Ascending aorta (tissue), 2 donors: ENCODE data around the gene COL28A1. TPM values are rescaled to one million over a fixed set of nuclear protein-coding genes. Genes with fewer than 3 reads are reported as not detected.

Experiments
- DNase-seq, 2 donors: peaks; one replicate each; pipeline ENCODE4 v3.0.0-alpha.2; 2019; ENCODE audit warnings: low spot score in 2 of 2
- H3K27ac ChIP-seq, 2 donors: fragments of 200-600 bp; sonication (generic); one replicate each; pipeline ENCODE4 v1.5.1; 2016 to 2017; ENCODE audit warnings: mild to moderate bottlenecking in 1 of 2
- H3K27me3 ChIP-seq: fragments of 200-600 bp; sonication (generic); one replicate; pipeline ENCODE4 v1.5.1; 2017
- H3K36me3 ChIP-seq, 2 donors: fragments of 200-600 bp; sonication (generic); one replicate each; pipeline ENCODE4 v1.5.1; 2016
- H3K4me1 ChIP-seq, 2 donors: fragments of 200-600 bp; sonication (generic); one replicate each; pipeline ENCODE4 v1.5.1; 2016 to 2017; ENCODE audit warnings: mild to moderate bottlenecking in 1 of 2
- H3K4me3 ChIP-seq, 2 donors: fragments of 200-600 bp; sonication (generic); one replicate each; pipeline ENCODE4 v1.5.1; 2016 to 2017; ENCODE audit warnings: mild to moderate bottlenecking in 1 of 2
- H3K9me3 ChIP-seq, 2 donors: fragments of 200-600 bp; sonication (generic); one replicate each; pipeline ENCODE4 v1.5.1; 2016
- intact Hi-C: fragments of 100-400 bp; cut with DNase I; formaldehyde crosslinking; loops from one replicate; pipeline ENCODE4 v1.15.1; 2023
- total RNA-seq: library from RNA; depleted of rRNA; stranded (reverse); fragments of >200 nt; gene quantifications from one replicate; pipeline ENCODE4 v1.1.0, GENCODE V29; 2016
- TF ChIP-seq, protein P1 (sequence below), 3 experiments: fragments of 200-600 bp in 2 of 3; fragments of 450-650 bp in 1 of 3; sonication (generic) in 2 of 3; IDR thresholded peaks; one replicate each; pipeline ENCODE4 v1.5.1; 2016 to 2019; ENCODE audit warnings: antibody characterized with exemption in 3 of 3, mild to moderate bottlenecking in 1 of 3, moderate library complexity in 1 of 3

The COL28A1 gene
- total RNA-seq, 1 donor from 2014 or later = 0.11 TPM

DNA sequence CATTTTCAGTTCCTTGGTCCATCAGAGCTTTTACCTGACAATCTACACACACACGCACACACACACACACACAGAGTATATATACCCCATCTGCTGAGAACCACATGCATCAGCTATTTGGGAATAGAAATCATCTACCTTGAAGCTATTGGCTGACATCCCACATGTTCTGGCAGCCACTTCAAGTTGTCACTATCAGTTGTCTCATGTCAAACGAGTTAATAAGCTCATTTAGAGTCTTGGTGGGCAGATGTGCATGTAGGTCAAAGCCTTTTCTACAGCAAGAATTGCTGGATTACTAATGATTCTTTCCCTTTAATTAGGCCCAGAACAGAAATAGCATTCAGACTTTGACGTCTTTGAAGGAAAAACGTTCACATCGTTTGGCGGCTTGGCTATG lies 36.8 kb downstream of the COL28A1 start:
- Histone ChIP-seq H3K9me3 (no peaks in the 10 kb centered on the region), H3K27me3 (no peaks in the 10 kb centered on the region), H3K36me3 (no peaks in the 10 kb centered on the region), H3K27ac (no peak overlapping the region), H3K4me1 (no peaks in the 10 kb centered on the region), H3K4me3 (no peak overlapping the region)
- DNase-seq = no peak
- TF ChIP-seq, protein P1, sequence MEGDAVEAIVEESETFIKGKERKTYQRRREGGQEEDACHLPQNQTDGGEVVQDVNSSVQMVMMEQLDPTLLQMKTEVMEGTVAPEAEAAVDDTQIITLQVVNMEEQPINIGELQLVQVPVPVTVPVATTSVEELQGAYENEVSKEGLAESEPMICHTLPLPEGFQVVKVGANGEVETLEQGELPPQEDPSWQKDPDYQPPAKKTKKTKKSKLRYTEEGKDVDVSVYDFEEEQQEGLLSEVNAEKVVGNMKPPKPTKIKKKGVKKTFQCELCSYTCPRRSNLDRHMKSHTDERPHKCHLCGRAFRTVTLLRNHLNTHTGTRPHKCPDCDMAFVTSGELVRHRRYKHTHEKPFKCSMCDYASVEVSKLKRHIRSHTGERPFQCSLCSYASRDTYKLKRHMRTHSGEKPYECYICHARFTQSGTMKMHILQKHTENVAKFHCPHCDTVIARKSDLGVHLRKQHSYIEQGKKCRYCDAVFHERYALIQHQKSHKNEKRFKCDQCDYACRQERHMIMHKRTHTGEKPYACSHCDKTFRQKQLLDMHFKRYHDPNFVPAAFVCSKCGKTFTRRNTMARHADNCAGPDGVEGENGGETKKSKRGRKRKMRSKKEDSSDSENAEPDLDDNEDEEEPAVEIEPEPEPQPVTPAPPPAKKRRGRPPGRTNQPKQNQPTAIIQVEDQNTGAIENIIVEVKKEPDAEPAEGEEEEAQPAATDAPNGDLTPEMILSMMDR (IDR thresholded peaks at IDR 0.05) = no peak
- intact Hi-C loops = no loop called here

DNA sequence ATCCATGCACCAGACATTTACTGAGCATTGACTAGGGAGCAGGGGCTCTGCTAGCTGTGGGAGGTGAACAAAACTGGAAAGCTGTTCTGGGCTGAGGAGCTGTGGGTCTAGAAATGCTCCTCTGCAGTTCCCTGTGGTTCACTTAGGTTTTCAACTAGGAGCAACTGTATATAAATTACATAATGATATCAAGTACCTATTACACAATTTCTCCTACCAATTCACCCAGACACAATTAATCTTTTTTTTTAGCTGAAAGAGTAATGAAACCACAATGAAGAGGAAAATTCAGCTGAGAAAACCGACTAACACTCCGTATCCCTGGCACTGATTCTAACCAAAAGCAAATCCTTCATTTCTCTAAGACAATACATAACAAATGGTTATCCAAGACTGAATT lies 39.4 kb downstream of the COL28A1 start:
- H3K27ac ChIP-seq = no peak overlapping the region
- intact Hi-C loops = no loop called here
- no peak for DNase-seq
- H3K9me3 ChIP-seq = no peaks in the 10 kb centered on the region
- H3K36me3 ChIP-seq = no peaks in the 10 kb centered on the region
- H3K27me3 ChIP-seq = no peaks in the 10 kb centered on the region
- H3K4me1 ChIP-seq = no peaks in the 10 kb centered on the region
- no peak overlapping the region for H3K4me3 ChIP-seq
- TF ChIP-seq, protein P1 (IDR thresholded peaks at IDR 0.05) = no peak

DNA sequence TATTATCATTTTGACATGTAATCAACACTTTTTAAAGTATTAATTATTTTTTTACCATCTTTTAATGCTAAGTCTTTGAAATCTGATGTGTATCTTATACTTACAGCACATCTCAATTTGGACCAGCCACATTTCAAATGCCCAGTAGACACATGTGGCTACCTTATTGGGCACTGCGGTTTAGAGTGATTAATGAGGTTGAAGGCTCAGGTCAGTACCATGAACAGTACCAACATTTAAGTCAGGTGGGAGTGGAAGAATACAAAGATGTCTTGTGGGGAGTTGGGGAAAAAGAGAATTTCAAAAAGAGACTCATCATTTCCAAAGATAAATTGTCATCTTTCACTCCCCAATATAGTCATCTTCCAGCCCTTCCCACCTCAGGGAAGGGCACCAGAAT lies 40.5 kb downstream of the COL28A1 start:
- Histone ChIP-seq H3K27ac (no peak overlapping the region), H3K4me3 (no peak overlapping the region), H3K27me3 (no peaks in the 10 kb centered on the region), H3K4me1 (no peaks in the 10 kb centered on the region), H3K36me3 (no peaks in the 10 kb centered on the region), H3K9me3 (no peaks in the 10 kb centered on the region)
- intact Hi-C loops = no loop called here
- no peak for DNase-seq
- TF ChIP-seq, protein P1 (IDR thresholded peaks at IDR 0.05) = no peak

DNA sequence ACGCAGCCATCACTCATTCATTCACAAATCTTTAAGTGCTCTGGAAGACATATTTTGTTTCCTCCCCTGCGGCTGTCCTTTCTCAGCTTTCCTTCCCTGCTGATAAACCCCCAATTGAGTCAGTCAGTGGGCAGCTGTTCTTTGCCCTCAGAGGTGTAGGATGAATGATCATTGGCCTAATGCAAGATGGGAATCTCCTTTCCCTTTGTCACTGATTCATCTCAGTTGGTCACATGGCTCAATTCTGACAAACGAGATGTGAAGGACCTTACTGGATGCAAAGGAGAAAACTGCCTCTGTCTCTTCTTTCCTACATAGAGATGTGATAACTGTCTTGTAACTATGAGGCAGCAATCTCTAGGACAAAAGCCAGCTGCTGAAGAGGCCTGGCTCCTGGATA lies 44.6 kb downstream of the COL28A1 start:
- H3K36me3 ChIP-seq = no peaks in the 10 kb centered on the region
- no peaks in the 10 kb centered on the region for H3K27me3 ChIP-seq
- no peaks in the 10 kb centered on the region for H3K4me1 ChIP-seq
- TF ChIP-seq, protein P1 (IDR thresholded peaks at IDR 0.05) = no peak
- H3K9me3 ChIP-seq = peaks cover 0 to 4% of the 10 kb centered on the region in 2 donors
- H3K4me3 ChIP-seq = no peak overlapping the region
- H3K27ac ChIP-seq = no peak overlapping the region
- intact Hi-C loops = no loop called here
- DNase-seq = no peak

DNA sequence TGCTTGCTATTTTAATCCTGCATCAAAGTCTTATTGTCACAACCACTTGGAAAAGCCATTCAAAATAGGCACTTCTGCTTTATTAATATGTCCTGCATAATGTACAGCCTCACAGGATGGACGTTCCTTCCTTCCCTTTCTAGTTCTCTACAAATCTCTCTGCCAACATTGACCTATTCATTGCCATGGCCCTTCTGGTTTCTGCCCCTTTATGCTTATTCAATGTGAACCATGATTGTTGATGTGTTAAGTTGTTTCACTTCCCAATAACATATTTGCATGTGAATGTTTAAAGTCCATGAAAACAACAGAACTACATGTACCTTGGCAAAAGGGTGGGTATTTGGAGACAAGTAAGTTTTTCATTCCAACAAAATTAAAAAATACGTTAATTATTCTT lies 45.7 kb downstream of the COL28A1 start:
- Histone ChIP-seq H3K36me3 (no peaks in the 10 kb centered on the region), H3K27ac (no peak overlapping the region), H3K4me3 (no peak overlapping the region), H3K27me3 (no peaks in the 10 kb centered on the region), H3K4me1 (no peaks in the 10 kb centered on the region), H3K9me3 (peaks cover 0 to 4% of the 10 kb centered on the region in 2 donors)
- intact Hi-C loops = no loop called here
- TF ChIP-seq, protein P1 (IDR thresholded peaks at IDR 0.05) = no peak
- no peak for DNase-seq

DNA sequence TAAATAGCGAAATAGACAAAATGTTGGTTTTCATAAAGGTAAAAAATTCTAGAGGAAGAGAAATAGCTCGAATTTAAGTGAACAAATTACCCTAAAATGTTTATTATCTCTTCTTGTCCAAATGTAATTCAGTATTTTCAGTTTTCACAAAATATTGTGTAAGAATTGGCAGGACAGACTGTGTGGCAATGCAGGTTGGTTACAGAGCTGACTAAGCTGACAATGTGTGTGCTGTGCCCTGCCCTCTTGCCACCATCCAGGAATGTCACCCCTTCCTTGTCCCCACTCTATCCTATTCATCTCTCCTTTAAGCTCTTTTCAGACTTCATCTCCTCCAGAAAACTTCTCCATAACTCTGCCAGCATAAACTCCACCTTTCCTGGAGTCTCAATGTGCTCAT lies 46.1 kb downstream of the COL28A1 start:
- no peaks in the 10 kb centered on the region for H3K4me1 ChIP-seq
- no peak for DNase-seq
- TF ChIP-seq, protein P1 (IDR thresholded peaks at IDR 0.05) = no peak
- no peaks in the 10 kb centered on the region for H3K27me3 ChIP-seq
- intact Hi-C loops = no loop called here
- no peak overlapping the region for H3K4me3 ChIP-seq
- H3K27ac ChIP-seq = no peak overlapping the region
- H3K36me3 ChIP-seq = no peaks in the 10 kb centered on the region
- H3K9me3 ChIP-seq = peaks cover 0 to 4% of the 10 kb centered on the region in 2 donors
